ENCODE results near the gene GHRL. TPM values are rescaled to one million over a fixed set of nuclear protein-coding genes. Genes with fewer than 3 reads are reported as not detected.
"Not testable (repeated sequence)": the region's sequence is repeated elsewhere in the genome, so short reads cannot be mapped to it uniquely, and the experiment has no call there.

The GHRL gene
- total RNA-seq, 4 donors from 2014 or later: 0.80 TPM; not detected in 3

DNA sequence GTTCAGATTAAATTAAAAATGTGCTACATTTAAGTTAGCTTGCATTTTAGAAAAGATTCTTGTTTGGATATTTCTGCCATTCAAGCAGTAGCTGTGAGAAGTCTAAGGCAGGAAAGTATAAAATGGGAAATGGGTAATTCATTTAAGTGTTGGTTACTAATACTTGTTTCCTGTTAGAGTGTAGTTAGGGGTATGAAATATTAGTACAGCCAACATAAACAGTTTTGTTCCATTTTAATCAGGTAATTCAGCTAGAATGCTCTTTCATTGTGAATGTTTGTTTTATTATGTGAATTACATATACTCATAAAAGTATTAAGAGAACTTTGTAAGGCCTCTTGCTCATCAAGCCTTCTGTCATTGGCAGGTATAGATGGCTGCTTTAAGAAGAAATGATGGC is 24.6 kb downstream of the GHRL start:
- Histone ChIP-seq H3K4me1 (peaks cover 4% of the 10 kb centered on the region), H3K9me3 (no peaks in the 10 kb centered on the region), H3K27ac (no peak overlapping the region), H3K27me3 (no peaks in the 10 kb centered on the region), H3K4me3 (no peak overlapping the region), H3K36me3 (peaks cover 42% of the 10 kb centered on the region)
- TF ChIP-seq POLR2AphosphoS5 (IDR thresholded peaks at IDR 0.05) (no peak), EP300 (IDR thresholded peaks at IDR 0.05) (no peak), POLR2A (IDR thresholded peaks at IDR 0.05) (no peak)
- TF ChIP-seq, protein P1, sequence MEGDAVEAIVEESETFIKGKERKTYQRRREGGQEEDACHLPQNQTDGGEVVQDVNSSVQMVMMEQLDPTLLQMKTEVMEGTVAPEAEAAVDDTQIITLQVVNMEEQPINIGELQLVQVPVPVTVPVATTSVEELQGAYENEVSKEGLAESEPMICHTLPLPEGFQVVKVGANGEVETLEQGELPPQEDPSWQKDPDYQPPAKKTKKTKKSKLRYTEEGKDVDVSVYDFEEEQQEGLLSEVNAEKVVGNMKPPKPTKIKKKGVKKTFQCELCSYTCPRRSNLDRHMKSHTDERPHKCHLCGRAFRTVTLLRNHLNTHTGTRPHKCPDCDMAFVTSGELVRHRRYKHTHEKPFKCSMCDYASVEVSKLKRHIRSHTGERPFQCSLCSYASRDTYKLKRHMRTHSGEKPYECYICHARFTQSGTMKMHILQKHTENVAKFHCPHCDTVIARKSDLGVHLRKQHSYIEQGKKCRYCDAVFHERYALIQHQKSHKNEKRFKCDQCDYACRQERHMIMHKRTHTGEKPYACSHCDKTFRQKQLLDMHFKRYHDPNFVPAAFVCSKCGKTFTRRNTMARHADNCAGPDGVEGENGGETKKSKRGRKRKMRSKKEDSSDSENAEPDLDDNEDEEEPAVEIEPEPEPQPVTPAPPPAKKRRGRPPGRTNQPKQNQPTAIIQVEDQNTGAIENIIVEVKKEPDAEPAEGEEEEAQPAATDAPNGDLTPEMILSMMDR (IDR thresholded peaks at IDR 0.05): no peak
- no peak for DNase-seq (ENCODE audit: low spot score in 2 of 2)

DNA sequence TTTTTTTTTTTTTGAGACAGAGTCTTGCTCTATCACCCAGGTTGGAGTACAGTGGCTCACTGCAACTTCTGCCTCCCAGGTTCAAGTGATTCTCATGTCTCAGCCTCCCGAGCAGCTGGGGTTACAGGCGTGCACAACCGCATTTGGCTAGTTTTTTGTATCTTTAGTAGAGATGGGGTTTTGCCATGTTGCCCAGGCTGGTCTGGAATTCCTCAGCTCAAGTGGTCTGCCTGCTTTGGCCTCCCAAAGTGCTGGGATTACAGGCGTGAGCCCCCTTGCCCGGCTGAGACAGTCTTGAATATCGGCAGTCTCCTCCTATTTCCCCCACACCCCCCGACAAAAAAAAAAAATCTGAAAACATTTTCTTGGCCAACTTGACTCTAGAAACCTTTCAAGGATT is 25.8 kb downstream of the GHRL start:
- 84% methylated on average over 7 of the region's 7 CpGs for WGBS
- not testable (repeated sequence) for H3K27me3 ChIP-seq; DNase-seq (ENCODE audit: low spot score in 2 of 2); H3K27ac ChIP-seq; H3K4me3 ChIP-seq; H3K4me1 ChIP-seq; H3K9me3 ChIP-seq
- peaks cover 35% of the 10 kb centered on the region for H3K36me3 ChIP-seq

DNA sequence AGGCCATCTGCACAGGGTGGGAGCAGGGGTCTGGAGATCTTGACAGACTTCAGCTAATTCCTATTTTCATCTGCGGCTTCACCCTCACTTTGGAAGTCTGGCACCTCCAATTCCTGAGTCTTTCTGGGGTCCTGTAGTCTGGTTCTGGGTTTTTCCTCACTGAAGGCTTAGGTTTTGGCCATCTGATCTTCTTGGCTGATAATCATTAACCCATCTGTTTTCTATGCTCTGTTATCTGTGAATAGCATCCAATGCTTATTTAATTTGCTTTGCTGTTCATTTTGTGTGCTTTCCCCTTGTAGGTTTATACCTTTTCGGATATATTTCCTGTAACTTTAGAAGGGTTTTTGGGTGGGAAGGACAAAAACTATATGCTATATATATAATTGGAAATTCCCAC is 26.9 kb downstream of the GHRL start:
- no peak overlapping the region for H3K27ac ChIP-seq
- peaks cover 35% of the 10 kb centered on the region for H3K36me3 ChIP-seq
- H3K9me3 ChIP-seq: no peaks in the 10 kb centered on the region
- no peak for DNase-seq (ENCODE audit: low spot score in 2 of 2)
- H3K27me3 ChIP-seq: no peaks in the 10 kb centered on the region
- H3K4me3 ChIP-seq: no peak overlapping the region
- TF ChIP-seq EP300 (IDR thresholded peaks at IDR 0.05) (no peak), POLR2A (IDR thresholded peaks at IDR 0.05) (no peak), POLR2AphosphoS5 (IDR thresholded peaks at IDR 0.05) (no peak)
- TF ChIP-seq, protein P1 (IDR thresholded peaks at IDR 0.05): no peak
- WGBS: 100% methylated on average over 2 of the region's 2 CpGs
- no peaks in the 10 kb centered on the region for H3K4me1 ChIP-seq

DNA sequence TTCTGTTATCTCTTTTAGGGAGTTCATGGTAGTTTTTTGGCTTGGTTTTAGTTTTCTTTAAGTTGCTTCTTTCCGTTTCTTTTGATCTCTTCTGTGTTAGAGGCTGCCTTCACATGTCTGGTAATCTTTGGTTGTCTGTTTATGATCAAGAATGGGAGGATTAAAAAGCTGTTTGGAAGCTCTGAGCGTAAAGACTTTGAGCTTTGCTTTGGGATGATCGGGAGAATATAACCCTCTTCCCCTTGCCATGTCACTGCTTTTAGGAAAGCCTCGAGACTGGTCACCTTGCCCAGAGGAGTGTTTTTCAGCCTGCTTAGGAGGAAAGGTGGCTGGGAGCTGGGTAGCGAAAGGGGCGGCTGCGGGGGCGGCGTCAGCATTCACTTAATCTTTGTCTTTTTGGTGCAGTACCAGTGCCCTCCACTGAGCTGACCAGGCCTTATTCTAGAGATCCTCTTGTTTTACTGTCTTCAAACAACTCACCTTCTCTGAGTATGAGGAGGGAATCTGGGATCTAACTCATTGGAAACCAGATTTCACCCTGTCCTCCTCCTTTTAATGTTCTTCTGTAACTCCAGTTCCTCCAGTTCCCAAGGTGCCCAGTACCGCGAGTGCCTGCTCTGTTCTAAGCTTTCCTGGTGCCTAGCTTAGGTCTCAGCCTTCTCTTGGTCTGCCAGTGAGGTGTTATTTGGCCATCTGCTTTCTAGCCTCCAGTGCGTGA is 28.9 kb downstream of the GHRL start:
- no peak for TF ChIP-seq EP300 (IDR thresholded peaks at IDR 0.05)
- TF ChIP-seq, protein P1 (IDR thresholded peaks at IDR 0.05): peak in 1 of 2 donors; percentile 40
- no peak overlapping the region for H3K4me3 ChIP-seq
- H3K27ac ChIP-seq: no peak overlapping the region
- no peaks in the 10 kb centered on the region for H3K4me1 ChIP-seq
- no peaks in the 10 kb centered on the region for H3K9me3 ChIP-seq
- peaks cover 34% of the 10 kb centered on the region for H3K36me3 ChIP-seq
- WGBS: 58% methylated on average over 12 of the region's 12 CpGs
- H3K27me3 ChIP-seq: no peaks in the 10 kb centered on the region
- no peak for DNase-seq (ENCODE audit: low spot score in 2 of 2)

DNA sequence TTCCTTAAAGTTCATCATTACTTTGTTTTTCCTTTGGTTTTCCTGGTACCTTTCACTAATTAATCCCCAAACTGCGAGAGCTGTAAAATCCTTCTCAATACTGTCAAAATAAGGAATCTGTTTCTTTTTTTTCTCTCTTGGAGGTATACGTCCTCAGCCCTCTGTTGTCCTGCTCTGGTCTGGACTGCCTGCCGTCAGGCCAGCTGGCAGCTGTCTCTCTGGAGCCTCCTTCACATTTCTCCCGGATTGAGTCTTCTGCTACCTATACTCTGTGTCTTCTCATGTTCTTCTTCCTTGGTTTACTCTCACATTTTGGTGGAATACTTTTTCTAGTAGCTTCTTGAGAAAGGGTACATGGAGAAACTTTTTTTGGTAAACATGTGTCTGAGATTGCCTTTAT is 30.7 kb downstream of the GHRL start:
- Histone ChIP-seq H3K4me1 (no peaks in the 10 kb centered on the region), H3K4me3 (no peak overlapping the region), H3K27ac (no peak overlapping the region), H3K27me3 (no peaks in the 10 kb centered on the region), H3K9me3 (no peaks in the 10 kb centered on the region), H3K36me3 (peaks cover 33% of the 10 kb centered on the region)
- DNase-seq (ENCODE audit: low spot score in 2 of 2): no peak
- no peak for TF ChIP-seq EP300 (IDR thresholded peaks at IDR 0.05)
- TF ChIP-seq POLR2A (IDR thresholded peaks at IDR 0.05): no peak
- TF ChIP-seq, protein P1 (IDR thresholded peaks at IDR 0.05): no peak
- TF ChIP-seq POLR2AphosphoS5 (IDR thresholded peaks at IDR 0.05): no peak
- 76% methylated on average over 4 of the region's 4 CpGs for WGBS

DNA sequence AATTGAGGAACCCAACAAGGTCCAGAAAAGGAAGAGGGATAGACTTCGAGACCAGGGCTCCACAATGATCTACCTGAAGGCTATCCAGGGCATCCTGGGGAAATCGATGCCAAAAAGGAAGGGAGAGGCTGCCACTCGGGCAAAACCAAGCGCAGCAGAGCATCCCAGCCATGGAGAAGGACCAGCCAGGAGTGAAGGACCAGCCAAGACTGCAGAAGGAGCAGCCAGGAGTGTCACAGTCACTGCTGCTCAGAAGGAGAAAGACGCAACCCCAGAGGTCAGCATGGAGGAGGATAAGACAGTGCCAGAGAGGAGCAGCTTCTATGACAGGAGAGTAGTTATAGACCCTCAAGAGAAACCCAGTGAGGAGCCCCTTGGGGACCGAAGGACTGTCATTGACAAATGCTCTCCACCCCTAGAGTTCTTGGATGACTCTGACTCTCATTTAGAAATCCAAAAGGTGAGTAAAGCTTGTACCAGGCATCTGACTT is 32.5 kb downstream of the GHRL start:
- no peak for DNase-seq (ENCODE audit: low spot score in 2 of 2)
- Histone ChIP-seq H3K27me3 (no peaks in the 10 kb centered on the region), H3K4me3 (no peak overlapping the region), H3K4me1 (no peaks in the 10 kb centered on the region), H3K27ac (no peak overlapping the region), H3K36me3 (peaks cover 36% of the 10 kb centered on the region), H3K9me3 (no peaks in the 10 kb centered on the region)
- 87% methylated on average over 6 of the region's 6 CpGs for WGBS
- TF ChIP-seq POLR2AphosphoS5 (IDR thresholded peaks at IDR 0.05) (no peak), POLR2A (IDR thresholded peaks at IDR 0.05) (no peak), EP300 (IDR thresholded peaks at IDR 0.05) (no peak)
- TF ChIP-seq, protein P1 (IDR thresholded peaks at IDR 0.05): no peak
